Endothelial cell of umbilical vein (primary cell): ENCODE data around the gene METTL27. TPM values are rescaled to one million over a fixed set of nuclear protein-coding genes. Genes with fewer than 3 reads are reported as not detected.

Experiments used
- BruUV-seq: library from RNA; stranded (reverse); fragments of 400-500 nt; replicated peaks from 2 replicates; lab custom pipeline; 2021; lab: Mats Ljungman, UMichigan
- CTCF ChIA-PET: fragments of 300-600, 350-600 bp; sonication (Branson Sonifier 250); formaldehyde crosslinking; loops from one replicate; lab custom pipeline; 2021; ENCODE audit warnings: antibody characterized with exemption, inconsistent platforms; lab: Charles Lee
- POLR2A ChIA-PET: fragments of 300-600, 350-600 bp; sonication (Branson Sonifier 250); formaldehyde crosslinking; loops from one replicate; lab custom pipeline; 2021; ENCODE audit warnings: antibody characterized with exemption, inconsistent platforms; lab: Charles Lee
- DNase-seq: peaks from one replicate; pipeline ENCODE4 v3.0.0-alpha.2; 2011; ENCODE audit warnings: low read depth, low spot score
- FAIRE-seq: peaks from 2 replicates; lab custom pipeline; 2011; peaks lifted over from hg19 to GRCh38; lab: Jason Lieb, UNC
- H2AFZ ChIP-seq: 2 replicates; pipeline ENCODE4 v1.6.0; 2012; ENCODE audit warnings: low read depth, low read length, control low read depth, inconsistent platforms
- H3K27ac ChIP-seq: 2 replicates; pipeline ENCODE4 v1.5.1; 2011; ENCODE audit warnings: low read depth, mild to moderate bottlenecking, control low read depth, low read length, moderate library complexity; ENCODE audit not compliant: insufficient read depth
- H3K27me3 ChIP-seq, 2 experiments: 2 replicates each; pipeline versions ENCODE4 v1.6.0 to v1.6.1; 2011; ENCODE audit warnings: low read length in 2 of 2, mixed read lengths in 1 of 2; ENCODE audit not compliant: control insufficient read depth in 2 of 2, insufficient read depth in 2 of 2
- H3K36me3 ChIP-seq, 2 experiments: 2 replicates in 1 of 2; 3 replicates in 1 of 2; pipeline ENCODE4 v1.5.1; 2011; ENCODE audit warnings: low read length in 2 of 2, mild to moderate bottlenecking in 1 of 2, moderate library complexity in 1 of 2; ENCODE audit not compliant: control insufficient read depth in 2 of 2, insufficient read depth in 2 of 2; ENCODE audit errors: extremely low read depth in 1 of 2
- H3K4me1 ChIP-seq: 3 replicates; pipeline ENCODE4 v1.5.1; 2011; ENCODE audit warnings: mild to moderate bottlenecking, low read length; ENCODE audit not compliant: control insufficient read depth, insufficient read depth; ENCODE audit errors: extremely low read depth
- H3K4me2 ChIP-seq: 2 replicates; pipeline ENCODE4 v1.6.1; 2011; ENCODE audit warnings: low read length, control low read depth, mixed read lengths; ENCODE audit not compliant: insufficient read depth
- H3K4me3 ChIP-seq, 3 experiments: fragments of 200-600 bp in 1 of 3; sonication (generic), shearing (Covaris generic) in 1 of 3; replicated peaks in 1 of 3; 2 replicates each; pipeline ENCODE4 v1.5.1; 2011 to 2016; ENCODE audit warnings: control low read depth in 3 of 3, low read length in 3 of 3, mild to moderate bottlenecking in 2 of 3, inconsistent platforms in 1 of 3, low read depth in 1 of 3, moderate library complexity in 1 of 3; ENCODE audit not compliant: insufficient read depth in 1 of 3
- H3K79me2 ChIP-seq: 2 replicates; pipeline ENCODE4 v1.6.0; 2012; ENCODE audit warnings: low read length, inconsistent platforms; ENCODE audit not compliant: control insufficient read depth, insufficient read depth
- H3K9ac ChIP-seq: replicated peaks from 2 replicates; pipeline ENCODE3; 2011; ENCODE audit warnings: low read length, control low read depth; ENCODE audit not compliant: insufficient read depth; ENCODE audit errors: extremely low read depth
- H3K9me1 ChIP-seq: replicated peaks from 3 replicates; pipeline ENCODE4 v1.6.0; 2011; ENCODE audit warnings: mild to moderate bottlenecking, low read length; ENCODE audit not compliant: control insufficient read depth, insufficient read depth; ENCODE audit errors: extremely low read depth
- H3K9me3 ChIP-seq: replicated peaks from 2 replicates; pipeline ENCODE4 v1.5.1; 2012; ENCODE audit warnings: low read length, inconsistent platforms; ENCODE audit not compliant: control insufficient read depth, insufficient read depth
- H4K20me1 ChIP-seq: replicated peaks from 2 replicates; pipeline ENCODE3; 2011; ENCODE audit warnings: mild to moderate bottlenecking, low read length; ENCODE audit not compliant: control insufficient read depth, insufficient read depth; ENCODE audit errors: extremely low read depth
- EZH2 ChIP-seq: IDR thresholded peaks from 2 replicates; pipeline ENCODE4 v1.6.1; 2012; ENCODE audit warnings: borderline replicate concordance, low read depth, mild to moderate bottlenecking, moderate library complexity, low read length, inconsistent platforms; ENCODE audit not compliant: severe bottlenecking
- FOS ChIP-seq: IDR thresholded peaks from 2 replicates; pipeline ENCODE4 v1.6.1; 2011; ENCODE audit warnings: mild to moderate bottlenecking, low read length, moderate library complexity, borderline replicate concordance; ENCODE audit not compliant: insufficient read depth
- GATA2 ChIP-seq: IDR thresholded peaks from 2 replicates; pipeline ENCODE4 v1.7.0; 2011; ENCODE audit warnings: low read depth, mild to moderate bottlenecking, moderate library complexity, mixed read lengths, low read length; ENCODE audit not compliant: insufficient read length, insufficient read depth
- JUN ChIP-seq: IDR thresholded peaks from 2 replicates; pipeline ENCODE4 v1.6.1; 2011; ENCODE audit warnings: borderline replicate concordance, low read depth; ENCODE audit not compliant: insufficient read length, insufficient read depth
- MYC ChIP-seq: IDR thresholded peaks from one replicate; pipeline ENCODE4 v1.6.1; 2011; ENCODE audit warnings: mild to moderate bottlenecking, low read depth, low read length
- POLR2A ChIP-seq: IDR thresholded peaks from 2 replicates; pipeline ENCODE4 v1.6.1; 2012; ENCODE audit warnings: low read depth, mild to moderate bottlenecking, control low read depth, low read length
- POLR2AphosphoS5 ChIP-seq: IDR thresholded peaks from 2 replicates; pipeline ENCODE4 v1.6.1; 2012; ENCODE audit warnings: low read depth, mild to moderate bottlenecking, control low read depth, low read length, moderate library complexity; ENCODE audit not compliant: insufficient read depth
- dilution Hi-C: fragments of 300-500 bp; cut with MboI; formaldehyde crosslinking; loops from one replicate; pipeline ENCODE4 v1.15.0; 2019; ENCODE audit warnings: low sequenced_read_pairs; ENCODE audit not compliant: extremely low pct_ligation_motif_present
- intact Hi-C: fragments of 100-400 bp; cut with micrococcal nuclease; formaldehyde crosslinking; loops from one replicate; pipeline ENCODE4 v1.10.0; 2022
- polyA plus RNA-seq, 4 experiments: library from polyadenylated mRNA; depleted of rRNA in 3 of 4; stranded (reverse) in 3 of 4; unstranded in 1 of 4; fragments of >200 nt; gene quantifications; 2 replicates each; pipeline versions ENCODE4 v1.2.1 to v1.2.3, GENCODE V29; 2011 to 2012; ENCODE audit warnings: missing spikeins in 1 of 4
- total RNA-seq: library from RNA; stranded (reverse); gene quantifications from 2 replicates; pipeline ENCODE4 v1.2.3, GENCODE V29; 2021
- TF ChIP-seq, protein P1 (sequence below): IDR thresholded peaks from 2 replicates; pipeline ENCODE4 v1.6.1; 2011; ENCODE audit not compliant: insufficient read depth, insufficient read length
- TF ChIP-seq, protein P2 (sequence below), 2 donors: IDR thresholded peaks; 1 replicate in 1 of 2; 2 replicates in 1 of 2; pipeline ENCODE4 v1.5.1; 2011; ENCODE audit warnings: low read length in 2 of 2, mild to moderate bottlenecking in 2 of 2, moderate library complexity in 2 of 2, control low read depth in 1 of 2, inconsistent platforms in 1 of 2, low read depth in 1 of 2; ENCODE audit not compliant: insufficient read depth in 1 of 2; ENCODE audit errors: extremely low read depth in 1 of 2

Gene METTL27
- total and polyA plus RNA-seq, 2 donors (not counting 3 experiments of a cell fraction or from before 2014, with no cell fraction given), result 6.9 to 10.8 TPM

DNA sequence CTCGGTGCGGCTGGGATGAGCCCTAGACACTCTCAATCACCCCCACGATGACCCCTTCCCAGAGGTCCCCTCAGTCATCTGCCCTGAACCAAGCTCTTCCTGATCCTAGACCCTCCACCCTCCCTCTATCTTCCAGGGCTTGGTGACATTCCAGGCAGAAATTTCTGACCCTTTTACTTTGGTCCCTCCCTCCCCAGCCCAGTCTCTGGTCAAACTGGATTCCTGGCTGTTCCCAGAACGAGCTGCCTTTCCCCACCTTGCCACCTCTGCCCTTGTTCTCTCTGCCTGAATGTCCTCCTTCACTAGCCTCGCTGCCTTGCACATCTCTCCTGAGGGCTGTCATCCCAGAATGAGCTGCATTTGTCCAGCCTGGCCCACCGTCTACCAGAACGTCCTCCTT is 12.8 kb downstream of the METTL27 start:
- Histone ChIP-seq H2AFZ (no peak overlapping the region), H3K27me3 (no peaks in the 10 kb centered on the region), H3K27ac (no peak overlapping the region), H3K9me1 (no peaks in the 10 kb centered on the region), H4K20me1 (no peaks in the 10 kb centered on the region), H3K9me3 (no peaks in the 10 kb centered on the region), H3K4me1 (peaks cover 5% of the 10 kb centered on the region), H3K4me3 (no peak overlapping the region), H3K9ac (no peak overlapping the region), H3K36me3 (no peaks in the 10 kb centered on the region), H3K79me2 (no peaks in the 10 kb centered on the region), H3K4me2 (no peak overlapping the region)
- dilution Hi-C loops (no loop called here), intact Hi-C loops (loop anchor here (2.0 kb wide), 1 partner anchor 13 kb away; the partner anchor contains the start of gene METTL27)
- no peak for DNase-seq
- no peak for TF ChIP-seq MYC
- ChIA-PET POLR2A (interaction anchor here (1.0 kb wide), 1 partner anchor 21 kb away, joined by 3 read pairs; no protein-coding TSS in a partner anchor), CTCF (interaction anchor here (1.4 kb wide), 1 partner anchor 13 kb away, joined by 4 read pairs; the partner anchor contains the start of gene METTL27)
- no peak for FAIRE-seq
- no TSS peak for BruUV-seq

DNA sequence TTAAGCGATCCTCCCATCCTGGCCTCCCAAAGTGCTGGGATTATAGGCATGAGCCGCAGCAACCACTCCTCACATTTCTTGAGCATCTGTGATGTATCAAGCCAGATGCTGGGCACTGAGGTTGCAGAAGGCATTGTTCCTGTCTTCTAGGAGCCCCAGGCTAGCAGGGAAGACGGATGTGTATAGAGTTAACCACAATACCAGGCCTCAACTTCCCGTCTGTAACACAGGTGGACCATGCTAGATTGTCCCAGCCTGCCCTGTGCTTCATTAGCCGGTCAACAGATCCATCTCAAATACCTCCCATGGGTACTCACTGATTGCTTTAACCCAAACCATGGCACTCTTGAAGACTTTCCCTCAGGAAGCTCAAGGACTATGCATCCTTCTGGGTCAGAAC is 13.3 kb downstream of the METTL27 start:
- no peak for TF ChIP-seq FOS
- TF ChIP-seq GATA2, result no peak
- TF ChIP-seq, protein P1, sequence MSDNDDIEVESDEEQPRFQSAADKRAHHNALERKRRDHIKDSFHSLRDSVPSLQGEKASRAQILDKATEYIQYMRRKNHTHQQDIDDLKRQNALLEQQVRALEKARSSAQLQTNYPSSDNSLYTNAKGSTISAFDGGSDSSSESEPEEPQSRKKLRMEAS, result no peak
- no peak for TF ChIP-seq POLR2A
- no peak for TF ChIP-seq EZH2
- no peak for TF ChIP-seq MYC
- TF ChIP-seq POLR2AphosphoS5, result no peak
- TF ChIP-seq, protein P2, sequence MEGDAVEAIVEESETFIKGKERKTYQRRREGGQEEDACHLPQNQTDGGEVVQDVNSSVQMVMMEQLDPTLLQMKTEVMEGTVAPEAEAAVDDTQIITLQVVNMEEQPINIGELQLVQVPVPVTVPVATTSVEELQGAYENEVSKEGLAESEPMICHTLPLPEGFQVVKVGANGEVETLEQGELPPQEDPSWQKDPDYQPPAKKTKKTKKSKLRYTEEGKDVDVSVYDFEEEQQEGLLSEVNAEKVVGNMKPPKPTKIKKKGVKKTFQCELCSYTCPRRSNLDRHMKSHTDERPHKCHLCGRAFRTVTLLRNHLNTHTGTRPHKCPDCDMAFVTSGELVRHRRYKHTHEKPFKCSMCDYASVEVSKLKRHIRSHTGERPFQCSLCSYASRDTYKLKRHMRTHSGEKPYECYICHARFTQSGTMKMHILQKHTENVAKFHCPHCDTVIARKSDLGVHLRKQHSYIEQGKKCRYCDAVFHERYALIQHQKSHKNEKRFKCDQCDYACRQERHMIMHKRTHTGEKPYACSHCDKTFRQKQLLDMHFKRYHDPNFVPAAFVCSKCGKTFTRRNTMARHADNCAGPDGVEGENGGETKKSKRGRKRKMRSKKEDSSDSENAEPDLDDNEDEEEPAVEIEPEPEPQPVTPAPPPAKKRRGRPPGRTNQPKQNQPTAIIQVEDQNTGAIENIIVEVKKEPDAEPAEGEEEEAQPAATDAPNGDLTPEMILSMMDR (IDR thresholded peaks at IDR 0.05; ENCODE audit: extremely low read depth in 1 of 2, insufficient read depth in 1 of 2, low read depth in 1 of 2, low read length in 2 of 2), result no peak
- TF ChIP-seq JUN, result no peak
- ChIA-PET CTCF (interaction anchor here (1.4 kb wide), 1 partner anchor 14 kb away, joined by 4 read pairs; the partner anchor contains the start of gene METTL27), POLR2A (interaction anchor here (1.0 kb wide), 1 partner anchor 22 kb away, joined by 3 read pairs; no protein-coding TSS in a partner anchor)
- Histone ChIP-seq H3K4me1 (peaks cover 5% of the 10 kb centered on the region), H3K9ac (no peak overlapping the region), H3K79me2 (no peaks in the 10 kb centered on the region), H3K27ac (no peak overlapping the region), H3K27me3 (no peaks in the 10 kb centered on the region), H3K4me2 (no peak overlapping the region), H3K9me3 (no peaks in the 10 kb centered on the region), H3K4me3 (no peak overlapping the region), H2AFZ (no peak overlapping the region), H3K36me3 (no peaks in the 10 kb centered on the region), H3K9me1 (no peaks in the 10 kb centered on the region), H4K20me1 (no peaks in the 10 kb centered on the region)
- FAIRE-seq (no peak), DNase-seq (no peak)
- dilution Hi-C loops, result no loop called here
- no TSS peak for BruUV-seq
- intact Hi-C loops, result loop anchor here (2.0 kb wide), 1 partner anchor 14 kb away; the partner anchor contains the start of gene METTL27
